Stimulated activated CD8-positive, alpha-beta memory T cell treated with anti-CD3 and anti-CD28 coated beads, Interleukin-7, amount 100 ng/mL, for 48 hours (primary cell): ENCODE data around the gene COX7A2L.
"Not testable (repeated sequence)": the region's sequence is repeated elsewhere in the genome, so short reads cannot be mapped to it uniquely, and the experiment has no call there.

Experiments used
- DNase-seq, 2 donors: peaks; one replicate each; pipeline ENCODE4 v3.0.0-alpha.2; 2020; ENCODE audit warnings: low read depth in 1 of 2; ENCODE audit errors: extremely low read depth in 1 of 2

COX7A2L gene

GRCh38 chr2:42340045-42340937, 20.7 kb downstream of the COX7A2L start:
- DNase-seq: no peak

DNA sequence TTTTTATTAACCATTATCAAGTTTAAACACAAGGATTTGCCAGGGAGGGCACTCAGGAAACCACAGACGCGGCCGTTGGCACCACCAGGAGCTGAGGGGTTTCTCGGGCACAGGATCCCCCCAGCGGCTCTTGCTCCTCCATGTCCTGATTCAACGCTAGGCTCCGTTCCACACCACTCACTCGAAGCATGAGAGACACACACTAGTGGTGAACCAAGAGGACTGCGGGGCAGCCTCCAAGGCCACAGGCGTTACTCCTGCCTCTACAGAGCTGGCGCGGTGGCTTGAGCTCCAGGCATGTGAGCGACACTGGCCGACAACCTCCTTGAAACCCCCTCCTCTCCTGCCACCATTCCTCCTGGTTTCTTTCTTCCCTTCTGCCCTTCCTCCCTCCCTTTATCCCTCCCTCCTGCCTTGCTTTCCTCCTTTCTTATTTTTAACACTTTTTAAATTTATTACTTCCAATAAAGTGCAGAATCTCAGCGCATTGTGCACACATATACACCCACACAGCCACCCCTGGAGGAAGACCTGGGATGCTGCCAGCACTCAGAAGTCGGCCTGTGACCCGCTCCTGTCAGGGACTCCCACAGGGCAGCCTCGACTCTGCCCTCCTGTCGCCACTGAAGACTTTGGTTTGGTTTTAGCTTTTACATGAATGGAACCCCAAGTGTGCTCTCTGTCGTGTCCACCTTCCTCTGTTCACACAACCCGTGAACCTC, 21.7 kb downstream of the COX7A2L start:
- no peak for DNase-seq

DNA sequence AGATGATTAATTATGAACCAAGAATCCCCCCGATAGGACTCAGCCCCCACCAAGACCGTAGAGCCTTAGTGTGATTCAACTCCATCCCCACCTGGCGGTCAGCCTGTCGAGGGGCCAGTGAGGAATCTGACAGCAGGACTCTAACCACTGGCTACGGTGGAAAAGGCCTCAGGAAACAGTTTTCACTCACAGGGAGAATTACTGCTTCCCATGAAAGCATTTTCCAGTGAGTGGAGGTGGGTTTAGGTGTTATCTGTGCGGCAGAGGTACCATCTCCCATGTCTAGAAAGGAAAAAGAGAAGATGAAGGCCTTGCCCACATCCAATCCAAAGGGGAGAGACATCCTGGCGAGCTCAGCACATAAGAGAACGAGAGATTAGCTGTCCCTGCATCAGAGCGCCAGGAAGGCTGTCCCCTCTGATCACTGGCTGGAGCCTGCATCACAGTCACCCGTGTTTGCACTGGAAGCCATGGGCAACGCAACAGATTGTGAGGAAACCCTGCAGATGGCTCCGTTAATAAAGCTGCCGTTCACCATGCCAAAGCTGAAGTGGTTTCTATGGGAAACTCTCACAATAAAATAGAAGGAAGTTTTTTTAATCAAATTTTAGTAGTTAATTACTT, 22.3 kb downstream of the COX7A2L start:
- DNase-seq: no peak

GRCh38 chr2:42337846-42338566, 23.0 kb downstream of the COX7A2L start:
- no peak for DNase-seq

- DNase-seq: no peak
These were observed 23.6 kb downstream of the COX7A2L start for GRCh38 chr2:42337356-42337820.

DNA sequence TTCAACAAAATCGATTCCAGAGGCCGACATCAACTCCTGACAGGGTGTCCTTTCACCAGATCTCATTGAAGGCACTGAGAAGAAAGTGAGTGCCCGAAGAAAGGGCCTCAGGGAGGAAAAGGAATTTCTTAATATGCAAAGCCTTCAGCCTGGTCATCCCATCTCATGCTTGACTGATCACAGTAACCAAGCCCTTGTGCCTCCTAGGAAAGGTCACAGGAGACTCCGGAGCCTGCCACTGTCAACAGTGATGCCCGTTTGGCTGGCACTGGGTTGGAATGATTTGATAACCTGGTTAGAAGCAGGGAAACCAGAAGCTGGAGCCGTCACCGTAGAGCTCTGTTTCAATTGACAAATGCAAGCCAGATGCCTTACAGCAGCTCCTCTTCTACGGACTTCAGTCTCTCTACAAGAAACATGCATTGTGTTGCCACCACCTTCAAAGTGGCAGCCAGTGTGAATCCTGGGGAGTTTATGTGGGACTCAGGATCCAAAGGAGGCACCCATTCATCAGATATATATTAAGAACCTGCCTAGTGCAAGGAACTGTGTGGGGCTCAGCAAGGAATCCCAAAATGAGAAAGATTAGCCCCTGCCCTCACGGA, 24.6 kb downstream of the COX7A2L start:
- DNase-seq: no peak

- DNase-seq: no peak
These were observed 25.4 kb downstream of the COX7A2L start for GRCh38 chr2:42335514-42336104.

GRCh38 chr2:42334865-42335264, 26.2 kb downstream of the COX7A2L start:
- not testable (repeated sequence) for DNase-seq

GRCh38 chr2:42334220-42334619, 26.8 kb downstream of the COX7A2L start:
- no peak for DNase-seq

GRCh38 chr2:42333579-42333978, 27.4 kb downstream of the COX7A2L start:
- no peak for DNase-seq

DNA sequence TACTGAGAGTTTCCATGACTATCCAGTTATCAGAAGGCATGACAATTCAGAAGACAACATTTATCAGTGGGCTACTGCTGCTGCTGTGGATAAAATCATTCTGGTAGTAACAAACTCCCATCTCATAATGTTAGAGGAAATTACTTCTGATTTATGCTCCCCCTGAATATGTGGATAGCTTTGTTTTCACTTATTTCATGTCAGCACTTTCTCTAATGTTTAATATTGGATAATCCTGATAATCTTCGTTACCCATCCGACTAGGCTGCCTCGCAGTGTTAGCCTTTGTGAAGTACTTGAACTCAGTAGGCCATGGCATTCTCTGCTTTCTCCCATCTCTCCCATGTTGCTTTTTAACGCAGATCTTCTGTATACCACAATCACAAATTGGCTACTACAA, 28.4 kb downstream of the COX7A2L start:
- no peak for DNase-seq

DNA sequence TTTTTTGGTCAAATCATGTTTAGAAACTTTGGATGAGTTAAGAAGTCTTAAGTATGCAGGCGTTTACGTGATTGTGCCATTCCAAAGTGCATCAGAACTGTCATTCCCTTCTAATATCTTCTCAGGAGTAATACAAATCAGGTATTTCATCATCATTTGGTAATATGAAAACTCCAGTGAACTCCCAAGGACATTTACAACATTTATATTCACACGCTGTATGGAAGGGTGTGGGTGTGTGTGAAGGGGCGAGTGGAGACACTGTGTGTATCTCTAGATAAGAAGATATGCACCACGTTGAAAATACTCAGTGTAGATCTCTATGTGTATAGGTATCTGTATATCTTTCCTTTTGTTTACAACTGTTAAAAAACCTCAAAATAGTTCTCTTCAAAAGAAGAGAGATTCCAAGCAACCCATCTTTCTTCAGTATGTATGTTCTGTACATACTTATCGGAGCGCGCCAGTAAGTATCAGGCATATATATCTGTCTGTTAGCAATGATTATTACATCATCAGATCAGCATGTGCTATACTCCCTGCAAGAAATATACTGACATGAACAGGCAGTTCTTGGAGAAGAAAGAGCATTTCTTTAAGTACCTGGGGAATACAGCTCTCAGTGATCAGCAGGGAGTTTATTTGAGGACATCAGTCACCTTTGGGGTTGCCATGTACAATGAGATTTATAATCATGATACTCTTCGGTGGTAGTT, 29.3 kb downstream of the COX7A2L start:
- DNase-seq: no peak

- no peak for DNase-seq
These were observed 31.3 kb downstream of the COX7A2L start for GRCh38 chr2:42329736-42330135.

GRCh38 chr2:42328923-42329322, 32.1 kb downstream of the COX7A2L start:
- no peak for DNase-seq

DNA sequence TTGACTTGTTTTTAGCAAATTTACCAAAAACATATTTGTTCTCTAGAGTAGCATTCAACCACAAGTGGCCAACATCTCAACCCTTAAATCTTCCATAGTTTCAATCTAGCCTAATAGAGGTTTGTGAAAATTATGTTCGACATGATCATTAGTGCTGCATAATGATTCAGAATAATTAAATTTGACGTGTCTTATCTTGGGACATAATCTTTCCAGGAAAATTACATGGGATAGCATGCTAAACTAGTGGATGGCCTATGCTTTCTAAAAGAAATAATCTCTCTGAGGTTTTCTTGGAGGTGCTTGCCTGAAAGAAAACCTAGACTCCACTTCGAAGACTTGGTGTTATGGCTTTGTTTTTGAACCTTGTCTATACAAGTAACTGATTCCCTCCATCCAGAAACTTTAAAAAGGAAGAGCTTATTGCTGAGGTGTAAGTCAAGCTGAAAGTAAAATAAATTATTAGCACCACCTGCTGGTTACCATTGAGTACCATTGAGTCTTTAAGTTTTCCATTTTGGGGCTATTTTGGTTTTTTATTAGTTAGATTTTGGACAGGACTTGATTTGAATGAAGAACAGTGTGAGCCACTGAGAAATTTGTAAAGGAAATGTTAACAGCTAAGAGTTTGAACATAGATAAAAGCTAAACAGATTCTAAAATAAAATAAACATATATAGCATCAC, 32.7 kb downstream of the COX7A2L start:
- no peak for DNase-seq

GRCh38 chr2:42327125-42327524, 33.9 kb downstream of the COX7A2L start:
- DNase-seq: no peak

- DNase-seq: no peak
These were observed 35.4 kb downstream of the COX7A2L start for GRCh38 chr2:42325609-42326008.

GRCh38 chr2:42324949-42325348, 36.1 kb downstream of the COX7A2L start:
- DNase-seq: no peak

DNA sequence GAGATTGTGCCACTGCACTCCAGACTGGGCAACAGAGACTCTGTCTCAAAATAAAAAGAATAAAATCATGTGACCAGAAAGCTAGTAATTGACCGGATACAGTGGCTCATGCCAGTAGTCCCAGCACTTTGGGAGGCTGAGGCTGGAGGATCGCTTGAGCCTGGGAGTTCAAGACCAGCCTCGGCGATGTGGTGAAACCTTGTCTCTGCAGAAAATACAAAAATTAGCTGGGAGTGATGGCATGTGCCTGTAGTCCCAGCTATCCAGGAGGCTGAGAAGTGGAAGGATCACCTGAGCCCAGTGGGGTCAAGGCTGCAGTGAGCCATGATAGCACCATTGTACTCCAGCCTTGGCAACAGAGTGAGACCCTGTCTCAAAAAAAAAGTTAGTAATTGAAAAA, 36.8 kb downstream of the COX7A2L start:
- no peak for DNase-seq
